Measurements from ENCODE around the gene FANK1. TPM values are rescaled to one million over a fixed set of nuclear protein-coding genes. Genes with fewer than 3 reads are reported as not detected.

The FANK1 gene
- polyA plus RNA-seq, 1 donor from 2014 or later, result 3.1 TPM

DNA sequence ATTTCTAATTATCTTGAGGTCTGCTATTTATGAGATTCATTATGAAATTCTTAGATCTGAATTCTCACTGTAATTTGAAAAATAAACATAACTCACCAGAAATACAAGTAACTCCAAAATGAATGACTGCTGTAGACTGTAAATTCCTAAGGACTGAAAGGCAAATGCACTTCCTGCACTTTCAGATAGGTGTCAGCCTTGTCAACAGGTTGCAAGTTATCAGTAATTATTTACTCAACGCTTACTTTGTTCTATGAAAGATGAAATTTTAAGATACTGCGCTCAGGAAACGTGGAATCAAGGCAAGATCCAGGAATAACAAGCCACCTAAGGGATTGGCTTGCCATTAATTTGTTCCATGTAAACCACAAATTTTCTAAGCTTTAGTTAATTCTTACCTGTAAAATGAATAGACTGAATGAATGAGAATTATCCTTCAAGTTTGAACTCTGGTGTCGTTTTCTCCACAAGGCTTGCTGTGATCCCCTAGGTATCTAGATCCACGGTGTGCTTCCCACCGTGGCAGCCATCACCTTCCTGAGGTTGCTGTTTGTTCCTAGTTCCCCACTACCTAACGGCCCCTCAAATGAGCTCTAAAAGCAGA lies 27.9 kb upstream of the FANK1 start:
- no peak overlapping the region for H2AFZ ChIP-seq (ENCODE audit: low read depth, low read length)
- H3F3A ChIP-seq (ENCODE audit: insufficient read depth, low read length, poor library complexity, severe bottlenecking), result no peaks in the 10 kb centered on the region
- H3K9ac ChIP-seq (ENCODE audit: low read length), result no peak overlapping the region
- H3K4me3 ChIP-seq (ENCODE audit: low read length), result no peak overlapping the region
- no peak overlapping the region for H3K27ac ChIP-seq (ENCODE audit: low read length)
- H3K9me3 ChIP-seq (ENCODE audit: low read length), result no peaks in the 10 kb centered on the region
- H3K27me3 ChIP-seq (ENCODE audit: insufficient read depth, low read depth, low read length), result no peaks in the 10 kb centered on the region
- H3K9me2 ChIP-seq (ENCODE audit: insufficient read depth, low read length), result no peaks in the 10 kb centered on the region
- no peaks in the 10 kb centered on the region for H3K36me3 ChIP-seq (ENCODE audit: insufficient read depth, low read length)
- H3K4me2 ChIP-seq (ENCODE audit: low read length), result no peak overlapping the region
- H3K79me2 ChIP-seq (replicated peaks; ENCODE audit: insufficient read depth, low read length), result peaks cover 3% of the 10 kb centered on the region
- no peaks in the 10 kb centered on the region for H4K20me1 ChIP-seq (ENCODE audit: insufficient read depth)
- TF ChIP-seq POLR2AphosphoS5 (IDR thresholded peaks at IDR 0.05) (no peak), MXI1 (conservative IDR thresholded peaks at IDR 0.05; ENCODE audit: poor library complexity, severe bottlenecking) (no peak), SMC3 (conservative IDR thresholded peaks at IDR 0.05; ENCODE audit: poor library complexity) (peak; percentile 69), TAF1 (IDR thresholded peaks at IDR 0.05; ENCODE audit: low read depth) (no peak), RAD21 (conservative IDR thresholded peaks at IDR 0.05) (peak; percentile 77), EP300 (conservative IDR thresholded peaks at IDR 0.05; ENCODE audit: poor library complexity, severe bottlenecking) (no peak)
- TF ChIP-seq, protein P1, sequence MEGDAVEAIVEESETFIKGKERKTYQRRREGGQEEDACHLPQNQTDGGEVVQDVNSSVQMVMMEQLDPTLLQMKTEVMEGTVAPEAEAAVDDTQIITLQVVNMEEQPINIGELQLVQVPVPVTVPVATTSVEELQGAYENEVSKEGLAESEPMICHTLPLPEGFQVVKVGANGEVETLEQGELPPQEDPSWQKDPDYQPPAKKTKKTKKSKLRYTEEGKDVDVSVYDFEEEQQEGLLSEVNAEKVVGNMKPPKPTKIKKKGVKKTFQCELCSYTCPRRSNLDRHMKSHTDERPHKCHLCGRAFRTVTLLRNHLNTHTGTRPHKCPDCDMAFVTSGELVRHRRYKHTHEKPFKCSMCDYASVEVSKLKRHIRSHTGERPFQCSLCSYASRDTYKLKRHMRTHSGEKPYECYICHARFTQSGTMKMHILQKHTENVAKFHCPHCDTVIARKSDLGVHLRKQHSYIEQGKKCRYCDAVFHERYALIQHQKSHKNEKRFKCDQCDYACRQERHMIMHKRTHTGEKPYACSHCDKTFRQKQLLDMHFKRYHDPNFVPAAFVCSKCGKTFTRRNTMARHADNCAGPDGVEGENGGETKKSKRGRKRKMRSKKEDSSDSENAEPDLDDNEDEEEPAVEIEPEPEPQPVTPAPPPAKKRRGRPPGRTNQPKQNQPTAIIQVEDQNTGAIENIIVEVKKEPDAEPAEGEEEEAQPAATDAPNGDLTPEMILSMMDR (IDR thresholded peaks at IDR 0.05; ENCODE audit: poor library complexity, severe bottlenecking), result peak; percentile 76

DNA sequence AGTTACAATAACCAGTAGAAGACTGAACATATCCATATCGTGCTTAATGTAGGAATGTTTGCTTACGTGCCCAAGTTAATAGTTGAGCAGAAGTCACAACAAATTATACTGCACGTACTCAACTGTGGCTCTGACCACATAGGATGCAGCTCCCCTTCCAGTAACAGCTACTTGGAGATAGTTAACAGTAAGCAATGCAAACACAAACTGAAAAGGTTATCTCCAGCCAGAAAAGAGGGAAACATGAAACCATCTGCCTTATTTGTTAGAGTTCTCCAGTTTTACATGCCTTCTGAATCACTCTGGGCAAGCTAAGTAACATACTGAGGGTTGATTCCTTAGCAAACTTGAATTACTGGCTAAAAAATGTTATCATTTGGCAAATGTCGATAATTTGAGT lies 25.0 kb upstream of the FANK1 start:
- Histone ChIP-seq H3K27me3 (ENCODE audit: insufficient read depth, low read depth, low read length) (no peaks in the 10 kb centered on the region), H3K4me2 (ENCODE audit: low read length) (no peak overlapping the region), H3K79me2 (replicated peaks; ENCODE audit: insufficient read depth, low read length) (peaks cover 3% of the 10 kb centered on the region), H3K36me3 (ENCODE audit: insufficient read depth, low read length) (no peaks in the 10 kb centered on the region), H3K27ac (ENCODE audit: low read length) (no peak overlapping the region), H3K4me3 (ENCODE audit: low read length) (no peak overlapping the region), H3F3A (ENCODE audit: insufficient read depth, low read length, poor library complexity, severe bottlenecking) (no peaks in the 10 kb centered on the region), H4K20me1 (ENCODE audit: insufficient read depth) (no peaks in the 10 kb centered on the region), H3K9me2 (ENCODE audit: insufficient read depth, low read length) (no peaks in the 10 kb centered on the region), H3K9ac (ENCODE audit: low read length) (no peak overlapping the region), H2AFZ (ENCODE audit: low read depth, low read length) (no peak overlapping the region), H3K9me3 (ENCODE audit: low read length) (no peaks in the 10 kb centered on the region)
- TF ChIP-seq POLR2AphosphoS5 (IDR thresholded peaks at IDR 0.05) (no peak), EZH2 (IDR thresholded peaks at IDR 0.05; ENCODE audit: borderline replicate concordance, insufficient read depth, low read length, poor library complexity, severe bottlenecking) (no peak), TAF1 (IDR thresholded peaks at IDR 0.05; ENCODE audit: low read depth) (no peak), EP300 (conservative IDR thresholded peaks at IDR 0.05; ENCODE audit: poor library complexity, severe bottlenecking) (no peak), MXI1 (conservative IDR thresholded peaks at IDR 0.05; ENCODE audit: poor library complexity, severe bottlenecking) (no peak), SMC3 (conservative IDR thresholded peaks at IDR 0.05; ENCODE audit: poor library complexity) (no peak), RAD21 (conservative IDR thresholded peaks at IDR 0.05) (no peak)
- TF ChIP-seq, protein P1 (IDR thresholded peaks at IDR 0.05; ENCODE audit: poor library complexity, severe bottlenecking), result no peak
- TF ChIP-seq, protein P2, sequence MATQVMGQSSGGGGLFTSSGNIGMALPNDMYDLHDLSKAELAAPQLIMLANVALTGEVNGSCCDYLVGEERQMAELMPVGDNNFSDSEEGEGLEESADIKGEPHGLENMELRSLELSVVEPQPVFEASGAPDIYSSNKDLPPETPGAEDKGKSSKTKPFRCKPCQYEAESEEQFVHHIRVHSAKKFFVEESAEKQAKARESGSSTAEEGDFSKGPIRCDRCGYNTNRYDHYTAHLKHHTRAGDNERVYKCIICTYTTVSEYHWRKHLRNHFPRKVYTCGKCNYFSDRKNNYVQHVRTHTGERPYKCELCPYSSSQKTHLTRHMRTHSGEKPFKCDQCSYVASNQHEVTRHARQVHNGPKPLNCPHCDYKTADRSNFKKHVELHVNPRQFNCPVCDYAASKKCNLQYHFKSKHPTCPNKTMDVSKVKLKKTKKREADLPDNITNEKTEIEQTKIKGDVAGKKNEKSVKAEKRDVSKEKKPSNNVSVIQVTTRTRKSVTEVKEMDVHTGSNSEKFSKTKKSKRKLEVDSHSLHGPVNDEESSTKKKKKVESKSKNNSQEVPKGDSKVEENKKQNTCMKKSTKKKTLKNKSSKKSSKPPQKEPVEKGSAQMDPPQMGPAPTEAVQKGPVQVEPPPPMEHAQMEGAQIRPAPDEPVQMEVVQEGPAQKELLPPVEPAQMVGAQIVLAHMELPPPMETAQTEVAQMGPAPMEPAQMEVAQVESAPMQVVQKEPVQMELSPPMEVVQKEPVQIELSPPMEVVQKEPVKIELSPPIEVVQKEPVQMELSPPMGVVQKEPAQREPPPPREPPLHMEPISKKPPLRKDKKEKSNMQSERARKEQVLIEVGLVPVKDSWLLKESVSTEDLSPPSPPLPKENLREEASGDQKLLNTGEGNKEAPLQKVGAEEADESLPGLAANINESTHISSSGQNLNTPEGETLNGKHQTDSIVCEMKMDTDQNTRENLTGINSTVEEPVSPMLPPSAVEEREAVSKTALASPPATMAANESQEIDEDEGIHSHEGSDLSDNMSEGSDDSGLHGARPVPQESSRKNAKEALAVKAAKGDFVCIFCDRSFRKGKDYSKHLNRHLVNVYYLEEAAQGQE (IDR thresholded peaks at IDR 0.05; ENCODE audit: borderline replicate concordance), result no peak

Measured in neural cell (in vitro differentiated cells).